Esophagus (tissue), 2 donors: Measurements from ENCODE around the gene TMEM63C. TPM values are rescaled to one million over a fixed set of nuclear protein-coding genes. Genes with fewer than 3 reads are reported as not detected.

Experiments
- H3K27ac ChIP-seq, 2 donors: one replicate each; pipeline ENCODE4 v1.5.1; 2013; ENCODE audit warnings: low read depth in 2 of 2, mild to moderate bottlenecking in 2 of 2, inconsistent platforms in 1 of 2, low read length in 1 of 2, moderate library complexity in 1 of 2
- H3K27me3 ChIP-seq, 2 donors: one replicate each; pipeline ENCODE4 v1.6.1; 2013; ENCODE audit warnings: low read length in 2 of 2, control low read depth in 1 of 2, mild to moderate bottlenecking in 1 of 2; ENCODE audit not compliant: insufficient read depth in 2 of 2, control insufficient read depth in 1 of 2
- H3K36me3 ChIP-seq, 2 donors: one replicate each; pipeline ENCODE4 v1.6.1; 2013; ENCODE audit warnings: low read length in 1 of 2; ENCODE audit not compliant: control insufficient read depth in 2 of 2, insufficient read depth in 2 of 2
- H3K4me1 ChIP-seq, 2 donors: one replicate each; pipeline ENCODE4 v1.6.1; 2013; ENCODE audit warnings: low read length in 1 of 2; ENCODE audit not compliant: control insufficient read depth in 2 of 2, insufficient read depth in 2 of 2
- H3K4me3 ChIP-seq, 2 donors: one replicate each; pipeline ENCODE4 v1.5.1; 2013; ENCODE audit warnings: low read length in 2 of 2, mild to moderate bottlenecking in 2 of 2, low read depth in 1 of 2, moderate library complexity in 1 of 2
- H3K9me3 ChIP-seq, 2 donors: one replicate each; pipeline ENCODE4 v1.6.1; 2013; ENCODE audit warnings: mild to moderate bottlenecking in 2 of 2, low read depth in 1 of 2, low read length in 1 of 2, moderate library complexity in 1 of 2; ENCODE audit not compliant: control insufficient read depth in 2 of 2, insufficient read depth in 1 of 2
- WGBS, 2 donors: extraction: QIAGEN DNeasy Blood & Tissue Kit; methylation state at CpG; one replicate each; pipeline ENCODE4 v1.1.7; 2013; 5-methylcytosine and 5-hydroxymethylcytosine counted together
- polyA plus RNA-seq, 2 donors: library from polyadenylated mRNA; stranded (reverse); fragments of 200-250 nt; gene quantifications; one replicate each; pipeline ENCODE4 v1.2.3, GENCODE V29; 2013
- donor health status: healthy with polysubstance abuse.
- donor health status: Bipolar disorder and iron deficiency.

The TMEM63C gene
- polyA plus RNA-seq, 2 donors: 3.7 to 11.1 TPM

- WGBS, 2 donors: 83 to 85% methylated on average over 4 of the region's 4 CpGs
- Histone ChIP-seq H3K27me3 (no peaks in the 10 kb centered on the region), H3K4me1 (no peaks in the 10 kb centered on the region), H3K9me3 (no peaks in the 10 kb centered on the region), H3K4me3 (no peak overlapping the region), H3K36me3 (peaks cover 0 to 15% of the 10 kb centered on the region in 2 donors), H3K27ac (no peak overlapping the region)
These were observed 62.3 kb downstream of the TMEM63C start for GRCh38 chr14:77243853-77244252.

- Histone ChIP-seq H3K27me3 (no peaks in the 10 kb centered on the region), H3K4me1 (no peaks in the 10 kb centered on the region), H3K4me3 (no peak overlapping the region), H3K27ac (no peak overlapping the region), H3K9me3 (no peaks in the 10 kb centered on the region), H3K36me3 (peaks cover 0 to 12% of the 10 kb centered on the region in 2 donors)
- WGBS, 2 donors: 85% methylated on average over 4 of the region's 4 CpGs
These were observed 64.2 kb downstream of the TMEM63C start for GRCh38 chr14:77245820-77246219.

GRCh38 chr14:77246784-77247183 is 65.2 kb downstream of the TMEM63C start:
- Histone ChIP-seq H3K4me1 (no peaks in the 10 kb centered on the region), H3K4me3 (no peak overlapping the region), H3K27me3 (no peaks in the 10 kb centered on the region), H3K27ac (no peak overlapping the region), H3K36me3 (peaks cover 0 to 12% of the 10 kb centered on the region in 2 donors), H3K9me3 (no peaks in the 10 kb centered on the region)
- 92 to 94% methylated on average over 1 of the region's 1 CpG for WGBS, 2 donors

- Histone ChIP-seq H3K9me3 (no peaks in the 10 kb centered on the region), H3K4me3 (no peak overlapping the region), H3K27me3 (no peaks in the 10 kb centered on the region), H3K4me1 (no peaks in the 10 kb centered on the region), H3K27ac (no peak overlapping the region), H3K36me3 (peaks cover 0 to 22% of the 10 kb centered on the region in 2 donors)
- 85 to 88% methylated on average over 7 of the region's 7 CpGs for WGBS, 2 donors
These were observed 67.1 kb downstream of the TMEM63C start for GRCh38 chr14:77248666-77249065.

GRCh38 chr14:77249286-77249685 is 67.7 kb downstream of the TMEM63C start:
- Histone ChIP-seq H3K27me3 (no peaks in the 10 kb centered on the region), H3K4me1 (no peaks in the 10 kb centered on the region), H3K9me3 (no peaks in the 10 kb centered on the region), H3K27ac (no peak overlapping the region), H3K4me3 (no peak overlapping the region), H3K36me3 (peaks cover 0 to 24% of the 10 kb centered on the region in 2 donors)
- 92 to 93% methylated on average over 7 of the region's 7 CpGs for WGBS, 2 donors

GRCh38 chr14:77250927-77251326 is 69.3 kb downstream of the TMEM63C start:
- no peak overlapping the region for H3K27ac ChIP-seq
- H3K4me3 ChIP-seq: no peak overlapping the region
- no peaks in the 10 kb centered on the region for H3K27me3 ChIP-seq
- 84 to 93% methylated on average over 6 of the region's 6 CpGs for WGBS, 2 donors
- no peaks in the 10 kb centered on the region for H3K4me1 ChIP-seq
- H3K9me3 ChIP-seq: no peaks in the 10 kb centered on the region
- peaks cover 0 to 24% of the 10 kb centered on the region in 2 donors for H3K36me3 ChIP-seq

GRCh38 chr14:77251870-77252269 is 70.3 kb downstream of the TMEM63C start:
- 92 to 97% methylated on average over 11 of the region's 11 CpGs for WGBS, 2 donors
- H3K4me3 ChIP-seq: no peak overlapping the region
- H3K36me3 ChIP-seq: peaks cover 0 to 20% of the 10 kb centered on the region in 2 donors
- no peaks in the 10 kb centered on the region for H3K9me3 ChIP-seq
- no peaks in the 10 kb centered on the region for H3K27me3 ChIP-seq
- H3K4me1 ChIP-seq: no peaks in the 10 kb centered on the region
- no peak overlapping the region for H3K27ac ChIP-seq

GRCh38 chr14:77253333-77254190 is 72.0 kb downstream of the TMEM63C start:
- H3K27me3 ChIP-seq: no peaks in the 10 kb centered on the region
- no peak overlapping the region for H3K4me3 ChIP-seq
- WGBS, 2 donors: 61 to 73% methylated on average over 20 of the region's 20 CpGs
- peaks cover 0 to 14% of the 10 kb centered on the region in 2 donors for H3K36me3 ChIP-seq
- no peaks in the 10 kb centered on the region for H3K9me3 ChIP-seq
- no peaks in the 10 kb centered on the region for H3K4me1 ChIP-seq
- no peak overlapping the region for H3K27ac ChIP-seq

- Histone ChIP-seq H3K4me3 (no peak overlapping the region), H3K27ac (no peak overlapping the region), H3K36me3 (peaks cover 0 to 13% of the 10 kb centered on the region in 2 donors), H3K4me1 (peaks cover 0 to 2% of the 10 kb centered on the region in 2 donors), H3K9me3 (no peaks in the 10 kb centered on the region), H3K27me3 (no peaks in the 10 kb centered on the region)
- 91 to 94% methylated on average over 8 of the region's 8 CpGs for WGBS, 2 donors
These were observed 75.1 kb downstream of the TMEM63C start for GRCh38 chr14:77256694-77257093.

- peaks cover 0 to 10% of the 10 kb centered on the region in 2 donors for H3K36me3 ChIP-seq
- H3K27me3 ChIP-seq: no peaks in the 10 kb centered on the region
- H3K27ac ChIP-seq: no peak overlapping the region
- peaks cover 0 to 2% of the 10 kb centered on the region in 2 donors for H3K4me1 ChIP-seq
- WGBS, 2 donors: 85 to 89% methylated on average over 10 of the region's 10 CpGs
- no peaks in the 10 kb centered on the region for H3K9me3 ChIP-seq
- no peak overlapping the region for H3K4me3 ChIP-seq
These were observed 76.1 kb downstream of the TMEM63C start for GRCh38 chr14:77257700-77258099.
